ENCODE results near the gene MRPS18A. TPM values are rescaled to one million over a fixed set of nuclear protein-coding genes. Genes with fewer than 3 reads are reported as not detected.

MRPS18A gene
- total and polyA plus RNA-seq, 9 of the 15 experiments (the other 6 are each of a cell fraction or from before 2014, with no cell fraction given), result 87.5 to 243 (median 125) TPM

- TF ChIP-seq GTF2B (IDR thresholded peaks at IDR 0.05; ENCODE audit: extremely low read depth, insufficient read length) (no peak), NCOA6 (IDR thresholded peaks at IDR 0.05) (no peak), ARID3A (IDR thresholded peaks at IDR 0.05; ENCODE audit: borderline replicate concordance, low read depth, low read length) (no peak), ZNF165 (CRISPR knock-in tag; IDR thresholded peaks at IDR 0.05; ENCODE audit: borderline replicate concordance) (no peak), MCM2 (IDR thresholded peaks at IDR 0.05; ENCODE audit: low read depth) (no peak), SP1 (CRISPR knock-in tag; IDR thresholded peaks at IDR 0.05) (peak; percentile 54; the same call in 1 of the 2 replicates), PHB (CRISPR knock-in tag; IDR thresholded peaks at IDR 0.05) (no peak), ELK3 (CRISPR knock-in tag; IDR thresholded peaks at IDR 0.05) (no peak), ZNF444 (CRISPR knock-in tag; IDR thresholded peaks at IDR 0.05) (no peak), ZNF384 (IDR thresholded peaks at IDR 0.05; ENCODE audit: low read depth, low read length) (no peak), HMG20A (CRISPR knock-in tag; conservative IDR thresholded peaks at IDR 0.05) (no peak), CREM (IDR thresholded peaks at IDR 0.05; ENCODE audit: low read depth) (peak; percentile 87), CHD2 (IDR thresholded peaks at IDR 0.05; ENCODE audit: low read depth, low read length) (no peak; the same call in 1 of the 2 replicates), NFATC3 (IDR thresholded peaks at IDR 0.05) (no peak), ATF4 (CRISPR knock-in tag; IDR thresholded peaks at IDR 0.05) (no peak), ZNF146 (CRISPR knock-in tag; IDR thresholded peaks at IDR 0.05; ENCODE audit: unreplicated experiment) (no peak), ZNF778 (CRISPR knock-in tag; IDR thresholded peaks at IDR 0.05) (no peak), AFF1 (IDR thresholded peaks at IDR 0.05; ENCODE audit: low read depth in 1 of 2, partially characterized antibody in 2 of 2) (peak in 1 of 2 experiments; percentile 66), ZNF764 (CRISPR knock-in tag; IDR thresholded peaks at IDR 0.05; ENCODE audit: low read depth) (no peak), DACH1 (IDR thresholded peaks at IDR 0.05; ENCODE audit: partially characterized antibody) (peak; percentile 65)
Observed at GRCh38 chr6:43687437-43688347, at the start of gene MRPS18A (continued).
